ENCODE results near the gene SCUBE2. TPM values are rescaled to one million over a fixed set of nuclear protein-coding genes. Genes with fewer than 3 reads are reported as not detected.

The SCUBE2 gene
- total RNA-seq, 1 experiment from 2014 or later: 3.1 TPM

- TF ChIP-seq CTCF (IDR thresholded peaks at IDR 0.05; ENCODE audit: insufficient read depth in 1 of 2, low read depth in 1 of 2, low read length in 1 of 2, severe bottlenecking in 1 of 2, unreplicated experiment in 1 of 2): no peak
- Mint-ChIP-seq H3K9me3 (ENCODE audit: unreplicated experiment) (no peaks in the 10 kb centered on the region), H3K36me3 (ENCODE audit: insufficient read depth, unreplicated experiment) (peaks cover 19% of the 10 kb centered on the region), H3K4me1 (ENCODE audit: low read depth, unreplicated experiment) (peaks cover 4% of the 10 kb centered on the region), H3K27ac (ENCODE audit: unreplicated experiment) (no peak overlapping the region), H3K27me3 (ENCODE audit: insufficient read depth, unreplicated experiment) (no peaks in the 10 kb centered on the region), H3K4me3 (ENCODE audit: unreplicated experiment) (no peak overlapping the region)
- POLR2A ChIA-PET: no interaction called here
- Histone ChIP-seq H3K36me3 (ENCODE audit: control insufficient read depth, insufficient read depth, low read length) (no peaks in the 10 kb centered on the region), H3K4me1 (no peaks in the 10 kb centered on the region), H3K9me3 (no peaks in the 10 kb centered on the region), H3K4me3 (ENCODE audit: low read depth, low read length) (no peak overlapping the region), H3K27me3 (replicated peaks; ENCODE audit: control insufficient read depth, insufficient read depth, low read length) (no peaks in the 10 kb centered on the region)
- CTCF ChIA-PET: interaction anchor here (1.7 kb wide), 1 partner anchor 116 kb away, joined by 3 read pairs; no protein-coding TSS in a partner anchor
- DNase-seq: no peak
- BruUV-seq (replicated peaks): no TSS peak
- intact Hi-C loops (cut with micrococcal nuclease; ENCODE audit: unreplicated experiment): no loop called here
These were observed 40.9 kb upstream of the SCUBE2 start for GRCh38 chr11:9132203-9132878.

GRCh38 chr11:9130297-9130696, 38.9 kb upstream of the SCUBE2 start:
- Histone ChIP-seq H3K9me3 (no peaks in the 10 kb centered on the region), H3K4me1 (no peaks in the 10 kb centered on the region), H3K4me3 (ENCODE audit: low read depth, low read length) (no peak overlapping the region), H3K36me3 (ENCODE audit: control insufficient read depth, insufficient read depth, low read length) (no peaks in the 10 kb centered on the region), H3K27me3 (replicated peaks; ENCODE audit: control insufficient read depth, insufficient read depth, low read length) (no peaks in the 10 kb centered on the region)
- Mint-ChIP-seq H3K4me3 (ENCODE audit: unreplicated experiment) (no peak overlapping the region), H3K27me3 (ENCODE audit: insufficient read depth, unreplicated experiment) (no peaks in the 10 kb centered on the region), H3K36me3 (ENCODE audit: insufficient read depth, unreplicated experiment) (peaks cover under 1% of the 10 kb centered on the region), H3K9me3 (ENCODE audit: unreplicated experiment) (no peaks in the 10 kb centered on the region), H3K27ac (ENCODE audit: unreplicated experiment) (no peak overlapping the region), H3K4me1 (ENCODE audit: low read depth, unreplicated experiment) (peaks cover 13% of the 10 kb centered on the region)
- POLR2A ChIA-PET: no interaction called here
- no peak for TF ChIP-seq CTCF (IDR thresholded peaks at IDR 0.05; ENCODE audit: insufficient read depth in 1 of 2, low read depth in 1 of 2, low read length in 1 of 2, severe bottlenecking in 1 of 2, unreplicated experiment in 1 of 2)
- intact Hi-C loops (cut with micrococcal nuclease; ENCODE audit: unreplicated experiment): no loop called here
- DNase-seq: no peak
- BruUV-seq (replicated peaks): no TSS peak
- CTCF ChIA-PET: interaction anchor here (0.6 to 0.8 kb wide), 3 partner anchors 21 to 171 kb away, joined by 3 to 4 read pairs (median 3); no protein-coding TSS in a partner anchor

DNA sequence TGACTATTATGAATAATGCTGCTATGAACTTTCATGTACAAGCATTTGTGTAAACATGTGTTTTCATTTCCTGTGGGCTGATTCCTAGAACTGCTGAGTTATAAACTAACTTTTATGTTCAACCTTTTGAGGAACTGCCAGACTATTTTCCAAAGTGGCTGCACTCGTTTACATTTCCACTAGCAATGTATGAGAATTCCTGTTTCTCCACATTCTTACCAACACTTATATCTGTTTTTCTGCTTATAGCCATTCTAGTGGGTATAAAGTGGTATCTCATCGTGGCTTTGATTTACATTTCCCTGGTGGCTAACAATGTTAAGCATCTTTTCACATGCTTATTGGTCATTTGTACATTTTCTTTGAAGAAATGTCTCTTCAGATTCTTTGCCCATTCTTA, 35.2 kb upstream of the SCUBE2 start:
- no TSS peak for BruUV-seq (replicated peaks)
- H3K9me3 ChIP-seq: no peaks in the 10 kb centered on the region
- TF ChIP-seq CTCF (IDR thresholded peaks at IDR 0.05; ENCODE audit: insufficient read depth in 1 of 2, low read depth in 1 of 2, low read length in 1 of 2, severe bottlenecking in 1 of 2, unreplicated experiment in 1 of 2): no peak
- no peaks in the 10 kb centered on the region for H3K36me3 ChIP-seq (ENCODE audit: control insufficient read depth, insufficient read depth, low read length)
- ChIA-PET CTCF (no interaction called here), POLR2A (no interaction called here)
- H3K4me3 ChIP-seq (ENCODE audit: low read depth, low read length): no peak overlapping the region
- H3K27me3 ChIP-seq (replicated peaks; ENCODE audit: control insufficient read depth, insufficient read depth, low read length): no peaks in the 10 kb centered on the region
- Mint-ChIP-seq H3K9me3 (ENCODE audit: unreplicated experiment) (no peaks in the 10 kb centered on the region), H3K4me3 (ENCODE audit: unreplicated experiment) (no peak overlapping the region), H3K36me3 (ENCODE audit: insufficient read depth, unreplicated experiment) (no peaks in the 10 kb centered on the region), H3K4me1 (ENCODE audit: low read depth, unreplicated experiment) (peaks cover 13% of the 10 kb centered on the region), H3K27ac (ENCODE audit: unreplicated experiment) (no peak overlapping the region), H3K27me3 (ENCODE audit: insufficient read depth, unreplicated experiment) (no peaks in the 10 kb centered on the region)
- DNase-seq: no peak
- intact Hi-C loops (cut with micrococcal nuclease; ENCODE audit: unreplicated experiment): no loop called here
- no peaks in the 10 kb centered on the region for H3K4me1 ChIP-seq

Data from Caco-2 (cell line).